ENCODE data around the gene CSPG4. TPM values are rescaled to one million over a fixed set of nuclear protein-coding genes. Genes with fewer than 3 reads are reported as not detected.
A peak's percentile ranks its signal among the peaks of the same experiment; 100 is the strongest.

CSPG4 gene
- total and polyA plus RNA-seq, 12 donors = 7.4 to 19.8 (median 12.1) TPM

DNA sequence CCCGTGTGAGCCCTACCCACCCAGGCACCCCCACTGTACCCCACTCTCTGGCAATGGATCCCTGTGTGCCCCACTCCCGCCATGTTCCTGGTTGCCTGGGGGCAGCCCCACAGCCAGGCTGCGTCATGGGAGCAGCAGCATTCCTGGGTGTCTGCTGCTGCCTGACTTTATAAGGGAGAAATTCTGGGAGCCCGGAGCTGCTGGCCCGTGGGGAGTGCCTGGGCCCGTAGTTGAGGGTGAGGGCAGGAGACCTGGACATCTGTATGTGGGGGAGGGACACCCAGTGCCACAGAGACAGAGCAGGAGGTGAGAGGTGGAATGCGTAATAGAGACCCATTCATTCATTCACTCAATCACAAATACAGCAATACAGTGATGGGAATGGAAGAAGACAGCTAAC is 15.1 kb downstream of the CSPG4 start:
- intact Hi-C loops (cut with DNase I) = no loop called here
- TF ChIP-seq, protein P1, sequence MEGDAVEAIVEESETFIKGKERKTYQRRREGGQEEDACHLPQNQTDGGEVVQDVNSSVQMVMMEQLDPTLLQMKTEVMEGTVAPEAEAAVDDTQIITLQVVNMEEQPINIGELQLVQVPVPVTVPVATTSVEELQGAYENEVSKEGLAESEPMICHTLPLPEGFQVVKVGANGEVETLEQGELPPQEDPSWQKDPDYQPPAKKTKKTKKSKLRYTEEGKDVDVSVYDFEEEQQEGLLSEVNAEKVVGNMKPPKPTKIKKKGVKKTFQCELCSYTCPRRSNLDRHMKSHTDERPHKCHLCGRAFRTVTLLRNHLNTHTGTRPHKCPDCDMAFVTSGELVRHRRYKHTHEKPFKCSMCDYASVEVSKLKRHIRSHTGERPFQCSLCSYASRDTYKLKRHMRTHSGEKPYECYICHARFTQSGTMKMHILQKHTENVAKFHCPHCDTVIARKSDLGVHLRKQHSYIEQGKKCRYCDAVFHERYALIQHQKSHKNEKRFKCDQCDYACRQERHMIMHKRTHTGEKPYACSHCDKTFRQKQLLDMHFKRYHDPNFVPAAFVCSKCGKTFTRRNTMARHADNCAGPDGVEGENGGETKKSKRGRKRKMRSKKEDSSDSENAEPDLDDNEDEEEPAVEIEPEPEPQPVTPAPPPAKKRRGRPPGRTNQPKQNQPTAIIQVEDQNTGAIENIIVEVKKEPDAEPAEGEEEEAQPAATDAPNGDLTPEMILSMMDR (IDR thresholded peaks at IDR 0.05) = no peak
- peak overlapping the region in 5 of 10 donors; percentile 23 to 82 (median 56) for H3K27ac ChIP-seq
- WGBS, 2 donors = 68 to 76% methylated on average over 7 of the region's 7 CpGs
- DNase-seq (no peak), ATAC-seq (no peak)
- H3K4me3 ChIP-seq = no peak overlapping the region
- no peaks in the 10 kb centered on the region for H3K9me3 ChIP-seq
- no peaks in the 10 kb centered on the region for H3K36me3 ChIP-seq
- peaks cover 0 to 41% (median 0%) of the 10 kb centered on the region in 7 donors for H3K27me3 ChIP-seq
- peaks cover 25 to 95% (median 65%) of the 10 kb centered on the region in 9 donors for H3K4me1 ChIP-seq

DNA sequence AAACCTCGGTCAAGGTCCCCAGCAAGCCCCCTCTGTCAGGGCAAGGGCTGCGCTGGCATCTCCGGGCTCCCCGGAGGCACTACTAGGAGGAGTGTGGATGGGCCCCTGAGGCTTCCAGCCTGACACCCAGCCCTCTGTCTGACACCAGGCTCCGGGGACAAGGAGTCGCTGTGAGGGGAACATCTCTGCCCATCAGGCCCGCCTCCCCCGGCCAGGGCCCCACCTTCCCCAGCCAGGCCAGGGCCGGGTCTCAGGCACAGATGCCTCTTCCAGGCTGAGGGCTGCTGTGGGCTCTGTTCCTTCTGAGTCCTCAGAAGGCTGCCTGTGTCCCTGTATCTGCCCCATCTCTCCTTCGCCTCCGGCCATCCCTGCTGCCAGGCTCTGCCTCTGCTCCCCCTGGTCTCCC is 15.8 kb downstream of the CSPG4 start:
- peak in 1 of 8 donors; percentile 1 for ATAC-seq
- Histone ChIP-seq H3K27ac (peak overlapping the region in 6 of 10 donors; percentile 23 to 82 (median 54)), H3K4me3 (no peak overlapping the region), H3K4me1 (peaks cover 25 to 89% (median 58%) of the 10 kb centered on the region in 9 donors), H3K9me3 (no peaks in the 10 kb centered on the region), H3K36me3 (peaks cover 0 to 1% (median 0%) of the 10 kb centered on the region in 9 donors), H3K27me3 (peaks cover 0 to 46% (median 0%) of the 10 kb centered on the region in 7 donors)
- 79 to 84% methylated on average over 11 of the region's 11 CpGs for WGBS, 2 donors
- no peak for DNase-seq
- intact Hi-C loops (cut with DNase I) = no loop called here
- TF ChIP-seq, protein P1 (IDR thresholded peaks at IDR 0.05) = no peak

DNA sequence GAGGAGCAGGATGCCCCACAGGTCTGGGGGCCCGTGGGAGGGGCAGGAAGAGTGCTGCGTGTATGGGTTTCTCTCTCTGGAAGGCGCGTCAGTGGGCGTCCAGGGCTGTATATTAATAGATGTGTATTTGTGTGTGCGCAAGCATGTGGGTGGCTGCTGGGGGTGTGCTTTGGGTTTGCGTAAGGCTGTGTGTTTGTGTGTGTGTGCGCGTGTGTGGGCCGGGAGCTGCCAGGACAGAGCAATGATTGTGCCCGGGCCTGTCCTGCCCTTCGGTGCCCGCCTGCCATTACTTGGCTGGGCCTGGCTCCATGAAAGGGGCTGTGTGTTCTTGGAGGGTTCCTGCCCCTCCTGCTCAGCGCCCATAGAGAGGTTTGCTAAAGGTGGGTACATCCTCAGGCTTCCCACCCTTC is 16.3 kb downstream of the CSPG4 start:
- TF ChIP-seq, protein P1 (IDR thresholded peaks at IDR 0.05) = no peak
- ATAC-seq (no peak), DNase-seq (no peak)
- no peaks in the 10 kb centered on the region for H3K9me3 ChIP-seq
- H3K27ac ChIP-seq = peak overlapping the region in 6 of 10 donors; percentile 23 to 82 (median 67)
- H3K27me3 ChIP-seq = peaks cover 0 to 51% (median 0%) of the 10 kb centered on the region in 7 donors
- H3K36me3 ChIP-seq = peaks cover 0 to 6% (median 0%) of the 10 kb centered on the region in 9 donors
- WGBS, 2 donors = 85 to 91% methylated on average over 14 of the region's 14 CpGs
- intact Hi-C loops (cut with DNase I) = no loop called here
- peaks cover 25 to 83% (median 58%) of the 10 kb centered on the region in 9 donors for H3K4me1 ChIP-seq
- no peak overlapping the region for H3K4me3 ChIP-seq

DNA sequence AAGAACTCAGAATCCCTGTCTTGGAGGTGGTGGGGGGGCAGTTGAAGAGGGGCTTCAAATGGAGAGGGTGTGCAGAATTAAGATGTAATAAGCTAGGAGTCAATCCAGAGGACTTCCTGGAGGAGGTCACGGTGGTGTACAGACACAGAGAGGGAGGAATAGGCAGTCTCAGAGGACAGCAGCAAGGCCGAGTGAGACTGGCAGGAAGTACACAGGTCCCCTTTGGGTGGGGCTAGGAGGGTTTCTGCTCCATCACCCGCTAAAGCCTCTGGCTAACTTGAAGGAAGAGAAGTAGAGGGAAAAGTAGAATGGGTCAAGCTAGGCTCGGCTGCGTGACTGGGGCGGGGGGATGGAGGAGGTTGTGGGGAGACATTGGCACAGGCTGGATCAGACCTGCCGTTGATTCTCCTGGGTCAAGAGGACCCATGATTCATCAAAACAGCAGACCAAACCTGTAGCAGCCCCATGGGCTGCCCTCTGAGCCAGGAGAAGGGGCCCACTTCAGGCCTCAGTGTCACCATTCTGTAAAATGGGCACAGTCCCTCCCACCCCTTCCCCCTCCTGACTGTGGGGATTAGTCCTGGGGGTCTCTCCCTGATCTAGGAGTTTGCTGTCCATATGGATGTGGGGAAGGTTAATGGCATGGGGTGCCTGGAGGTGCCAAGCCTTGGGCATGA is 16.9 kb downstream of the CSPG4 start:
- ATAC-seq (no peak), DNase-seq (no peak)
- H3K4me3 ChIP-seq = no peak overlapping the region
- no peaks in the 10 kb centered on the region for H3K9me3 ChIP-seq
- peaks cover 0 to 9% (median 0%) of the 10 kb centered on the region in 9 donors for H3K36me3 ChIP-seq
- TF ChIP-seq, protein P1 (IDR thresholded peaks at IDR 0.05) = no peak
- 61 to 75% methylated on average over 7 of the region's 7 CpGs for WGBS, 2 donors
- H3K27ac ChIP-seq = peak overlapping the region in 7 of 10 donors; percentile 2 to 82 (median 76)
- H3K4me1 ChIP-seq = peaks cover 25 to 78% (median 53%) of the 10 kb centered on the region in 9 donors
- intact Hi-C loops (cut with DNase I) = no loop called here
- peaks cover 0 to 56% (median 0%) of the 10 kb centered on the region in 7 donors for H3K27me3 ChIP-seq

Measured in heart right ventricle (tissue), 16 donors.